ENCODE measurements around the gene GRK4.
"Not testable (repeated sequence)": the region's sequence is repeated elsewhere in the genome, so short reads cannot be mapped to it uniquely, and the experiment has no call there.

Gene GRK4

DNA sequence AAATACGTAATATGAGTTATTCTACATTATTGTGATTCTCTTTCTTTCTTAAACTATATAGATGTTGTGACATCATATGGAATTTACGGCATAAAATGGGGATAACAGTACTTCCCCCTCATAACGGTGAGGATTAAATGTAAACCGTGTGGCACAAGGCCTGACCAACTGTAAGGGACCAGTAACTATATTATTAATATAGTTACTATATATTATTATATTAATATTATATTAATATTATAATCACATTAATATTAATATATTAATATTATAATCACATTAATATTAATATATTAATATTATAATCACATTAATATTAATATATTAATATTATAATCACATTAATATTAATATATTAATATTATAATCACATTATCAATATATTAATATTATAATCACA, 2.9 kb upstream of the GRK4 start:
- DNase-seq (ENCODE audit: low read depth) = not testable (repeated sequence)

DNA sequence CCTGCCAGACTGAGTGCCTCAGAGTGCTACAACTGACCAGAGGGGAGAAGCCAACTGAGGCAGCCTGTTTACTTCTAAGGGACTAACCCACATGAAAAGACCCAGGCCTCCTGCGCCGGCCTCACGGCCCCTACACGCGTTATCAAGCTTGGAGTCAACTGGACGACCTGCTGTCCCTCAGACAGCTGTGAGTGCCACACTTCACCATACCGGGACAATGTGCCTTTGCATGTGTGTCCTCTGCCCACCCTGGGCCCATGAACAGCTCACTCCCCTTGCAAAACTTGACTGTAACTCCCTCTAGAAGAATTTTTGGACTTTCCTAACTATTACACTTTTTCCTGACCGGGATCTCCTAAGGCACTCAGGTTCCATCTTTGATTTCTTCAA, 2.0 kb upstream of the GRK4 start:
- peak; percentile 38 for DNase-seq (ENCODE audit: low read depth)

DNA sequence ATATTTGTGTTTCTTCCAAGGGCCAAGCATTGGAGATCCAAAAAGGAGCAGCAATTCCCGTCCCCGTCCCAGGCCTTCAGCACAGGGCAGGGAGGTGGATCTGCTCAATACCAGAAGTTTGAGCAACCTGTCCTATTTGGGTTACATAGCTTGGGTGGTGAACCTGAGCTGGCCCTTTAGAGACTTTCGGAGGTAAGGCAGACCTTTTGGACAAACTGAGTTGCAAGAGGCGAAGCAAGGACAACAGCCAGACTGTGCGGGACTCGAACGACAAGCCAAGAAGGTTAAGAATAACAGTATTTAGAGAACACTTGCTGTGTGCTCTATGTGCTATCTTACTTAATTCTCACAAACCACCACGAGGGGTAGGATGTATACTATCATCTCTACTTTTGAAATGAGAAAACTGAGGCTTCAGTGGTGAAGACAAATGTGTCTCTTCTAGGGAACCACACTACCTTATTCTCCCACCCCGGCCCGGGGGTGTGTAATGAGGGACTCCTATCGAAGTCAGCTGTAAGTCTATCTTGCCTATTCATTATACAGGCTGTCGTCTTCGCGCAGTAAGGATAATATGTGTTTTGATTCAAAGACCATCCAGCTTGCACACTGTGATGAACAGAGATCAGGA, 1.4 kb upstream of the GRK4 start:
- no peak for DNase-seq (ENCODE audit: low read depth)

DNA sequence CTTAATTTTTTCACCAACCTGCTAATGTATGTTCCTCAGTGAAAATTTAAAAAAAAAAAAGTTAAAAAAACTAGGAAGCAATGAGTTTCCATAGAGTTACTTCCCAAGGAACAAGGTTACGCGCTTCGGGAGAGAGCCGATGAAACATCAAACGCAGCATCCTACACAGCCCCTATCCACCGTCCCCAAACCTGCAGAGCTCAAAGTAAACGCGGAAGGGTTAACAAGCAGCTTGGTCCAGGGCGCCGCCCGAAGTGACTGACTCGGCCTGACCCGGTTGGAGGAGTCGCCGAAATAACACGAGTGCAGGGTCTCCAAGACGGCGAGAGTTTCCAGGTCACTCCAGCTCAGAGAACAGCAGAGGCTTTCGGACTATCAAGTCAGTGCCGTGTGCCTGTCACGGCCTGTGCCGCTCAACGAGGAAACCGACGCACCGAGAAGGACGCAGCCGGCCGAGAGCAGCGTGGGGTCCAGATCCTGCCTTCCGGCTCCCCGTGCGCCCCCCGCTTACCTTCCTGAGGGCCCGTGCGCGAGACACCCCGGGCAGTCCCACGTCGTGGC, 677 bp upstream of the GRK4 start:
- DNase-seq (ENCODE audit: low read depth) = peak; percentile 45

DNA sequence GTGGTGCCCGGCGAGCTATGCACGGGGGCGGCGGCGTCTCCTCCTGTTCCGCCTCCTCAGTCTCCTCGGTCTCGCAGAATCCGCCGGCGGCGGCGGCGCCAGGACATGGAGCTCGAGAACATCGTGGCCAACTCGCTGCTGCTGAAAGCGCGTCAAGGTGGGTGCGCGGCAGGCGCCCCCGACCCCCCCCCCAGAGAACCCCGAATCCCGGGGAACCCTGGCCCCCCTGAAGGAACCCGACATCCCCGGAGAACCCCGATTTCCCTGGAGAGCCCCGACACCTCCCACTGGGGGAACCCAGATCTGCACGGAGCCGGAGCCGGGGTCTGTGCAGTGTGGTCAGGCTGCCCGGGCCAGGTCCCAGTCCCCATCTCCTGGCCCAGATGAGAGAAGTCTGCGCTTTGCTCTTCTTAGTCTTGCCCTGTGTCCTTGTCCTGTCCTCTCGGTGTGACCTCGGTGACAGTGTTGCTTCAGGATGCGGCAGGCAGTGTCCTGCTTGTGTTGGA, 648 bp downstream of the GRK4 start:
- no peak for DNase-seq (ENCODE audit: low read depth)

DNA sequence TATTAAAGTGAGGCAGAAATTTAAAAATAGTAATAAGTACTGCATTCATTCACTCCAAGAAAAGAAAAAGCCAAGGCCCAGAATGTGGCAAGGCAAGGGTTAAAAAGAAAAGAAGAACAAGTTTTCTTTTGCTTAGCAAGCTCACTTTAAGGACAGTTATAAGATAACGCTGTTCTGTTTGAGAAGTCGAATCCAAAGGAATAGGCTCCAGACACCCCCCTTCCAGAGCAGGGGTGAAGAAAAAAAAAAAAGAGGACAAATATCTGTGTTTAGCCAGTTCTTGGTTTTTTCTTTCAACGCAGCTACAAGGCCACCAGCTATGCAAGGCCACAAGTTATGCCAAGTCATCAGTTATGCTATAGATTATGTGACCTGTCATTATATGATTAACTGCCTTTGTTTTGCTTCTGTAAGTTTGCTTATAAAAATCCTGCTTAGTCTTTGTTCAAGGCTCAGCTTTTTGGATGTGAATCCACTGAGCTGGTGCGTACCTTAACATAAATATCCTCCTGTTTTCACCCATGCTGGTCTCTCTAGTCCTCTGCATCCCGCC, 1.4 kb downstream of the GRK4 start:
- DNase-seq (ENCODE audit: low read depth) = no peak

DNA sequence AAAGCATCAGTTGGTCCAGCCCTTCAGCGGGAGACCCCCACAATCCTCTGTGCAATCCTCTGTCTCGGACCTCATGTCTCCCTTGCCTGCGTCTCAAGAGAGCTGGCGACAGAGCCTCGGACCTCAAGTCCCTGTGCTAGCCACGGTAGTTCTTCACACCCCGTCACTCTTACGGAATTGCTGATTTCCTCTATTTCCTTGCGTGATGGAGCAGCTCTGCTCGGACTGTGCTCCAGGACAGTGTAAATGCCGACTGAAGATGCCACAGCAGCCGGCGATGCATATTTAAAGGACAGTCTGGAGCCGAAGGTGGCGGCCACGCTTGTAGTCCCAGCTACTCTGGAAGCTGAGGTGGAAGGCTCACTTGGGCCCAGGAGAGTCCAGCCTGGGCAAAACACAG, 1.9 kb downstream of the GRK4 start:
- DNase-seq (ENCODE audit: low read depth) = no peak

DNA sequence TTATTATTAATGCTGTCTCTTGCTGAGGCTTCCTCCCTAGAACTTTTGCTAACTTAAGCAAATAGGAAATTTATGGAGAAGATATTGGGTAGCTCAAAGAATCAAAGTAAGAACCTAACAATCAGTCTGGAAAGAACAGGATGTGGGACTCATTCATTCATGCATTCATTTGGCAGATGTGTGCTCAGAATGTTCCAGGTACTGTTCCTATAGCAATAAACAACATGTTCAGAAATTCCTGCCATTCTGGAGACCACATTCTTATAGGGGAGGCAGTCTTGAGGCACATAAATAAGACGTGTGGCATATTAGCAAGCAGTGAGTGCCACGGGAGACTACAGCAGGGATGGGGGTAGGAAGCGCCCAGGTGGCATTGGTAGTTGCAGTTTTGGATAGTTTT, 5.0 kb downstream of the GRK4 start:
- DNase-seq (ENCODE audit: low read depth) = no peak

DNA sequence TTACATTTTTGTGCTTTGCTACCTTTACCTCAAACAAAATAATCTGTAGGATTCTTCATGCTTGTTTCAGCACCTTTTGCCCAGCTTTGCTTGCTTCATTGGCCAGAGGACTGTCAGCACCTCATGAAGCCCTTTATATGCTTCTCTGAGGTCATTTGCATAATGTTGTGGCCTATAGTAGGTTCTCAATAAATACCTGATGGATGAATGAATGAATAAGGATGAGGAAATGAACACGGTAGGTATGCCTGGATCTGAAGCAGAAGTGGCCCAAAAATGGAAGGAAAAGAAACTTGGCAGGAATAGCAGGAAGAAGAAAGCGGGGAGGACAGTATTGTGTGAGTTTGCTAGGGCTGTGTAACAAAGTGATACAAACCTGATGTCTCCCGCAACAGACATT, 7.9 kb downstream of the GRK4 start:
- DNase-seq (ENCODE audit: low read depth) = no peak

DNA sequence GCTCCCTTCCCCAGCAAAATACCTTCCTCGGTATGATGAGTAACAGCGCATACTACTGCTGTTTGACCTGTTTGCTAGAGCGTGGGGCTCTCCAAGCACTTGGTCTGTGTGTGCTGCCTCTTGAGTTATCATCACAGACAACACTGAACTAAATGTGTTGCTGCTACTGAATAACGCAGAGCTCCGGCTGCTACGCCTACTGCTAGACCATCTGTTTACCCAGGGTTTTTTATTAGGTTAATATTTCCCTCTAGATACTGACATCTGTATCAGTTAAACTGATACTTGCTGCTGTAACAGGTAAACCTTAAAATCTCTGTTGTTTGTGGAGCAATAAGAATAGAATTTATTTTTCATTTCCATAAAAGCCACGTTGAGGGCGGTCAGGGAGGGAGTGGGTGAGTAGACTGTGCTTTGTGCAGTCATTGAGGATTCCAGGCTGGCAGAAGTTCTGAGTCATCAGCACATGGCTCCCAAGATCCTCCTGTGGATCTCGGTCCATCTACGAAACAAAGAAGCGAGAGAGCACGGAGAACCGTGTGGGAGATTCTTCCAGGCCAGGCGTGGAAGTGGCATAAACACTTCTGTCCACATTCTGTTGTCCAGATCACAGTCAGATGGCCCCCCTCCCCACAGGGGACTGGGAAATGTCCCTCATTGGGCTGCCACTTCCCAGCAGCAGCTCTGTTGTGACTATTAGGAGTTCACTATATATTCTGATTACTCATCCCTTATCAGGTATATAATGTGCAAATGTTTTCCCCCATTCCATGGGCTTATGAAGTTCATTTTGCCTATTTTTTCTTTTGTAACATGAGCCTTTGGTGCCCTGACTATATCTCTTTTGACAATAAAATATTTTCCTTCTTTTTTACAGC, 14.1 kb downstream of the GRK4 start:
- no peak for DNase-seq (ENCODE audit: low read depth)

DNA sequence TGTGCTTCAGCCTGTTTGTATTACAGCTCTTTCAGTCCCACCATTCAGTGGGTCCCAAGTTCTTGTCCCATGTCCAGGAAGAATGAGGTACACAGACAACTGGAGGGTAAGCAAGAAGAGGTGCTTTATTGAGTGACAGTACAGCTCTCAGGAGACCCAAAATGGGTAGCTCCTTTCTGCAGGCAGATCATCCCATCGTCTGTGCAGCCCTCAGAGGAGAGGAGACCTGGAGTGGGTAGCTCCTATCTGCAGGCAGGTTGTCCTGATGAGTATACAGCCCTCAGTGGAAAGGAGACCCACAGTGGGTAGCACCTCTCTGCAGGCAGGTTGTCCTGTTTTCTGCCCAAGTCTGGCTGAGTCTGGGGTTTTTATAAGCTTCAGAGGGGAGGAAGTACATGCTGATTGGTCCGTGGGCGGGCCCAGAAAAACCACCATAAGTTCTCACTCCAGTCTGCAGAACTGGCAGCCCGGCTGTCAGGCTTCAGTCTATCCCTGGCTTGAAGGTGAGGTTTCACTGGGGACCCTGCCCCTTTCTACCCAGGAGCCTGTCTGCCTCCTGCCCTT, 18.0 kb downstream of the GRK4 start:
- DNase-seq (ENCODE audit: low read depth) = no peak

DNA sequence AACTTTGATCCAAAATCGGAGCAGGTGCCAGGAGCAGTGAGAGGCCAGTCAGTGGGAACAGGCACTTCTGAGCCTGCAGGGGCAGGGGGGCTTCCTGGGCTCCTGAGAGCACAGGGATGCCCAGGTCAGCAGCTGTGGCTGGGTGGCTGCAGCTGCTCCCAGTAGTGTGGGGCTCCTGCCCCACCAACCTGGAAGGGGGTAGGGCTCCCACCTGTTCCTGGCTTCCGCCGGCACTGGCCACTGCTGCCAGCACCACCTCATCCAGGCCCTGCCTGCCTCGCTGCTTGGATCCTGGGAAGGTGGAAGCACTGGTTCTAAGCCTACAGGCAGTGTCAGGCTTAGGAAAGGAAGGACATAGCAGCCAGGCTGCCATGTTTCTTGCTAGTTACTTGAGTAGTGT, 18.6 kb downstream of the GRK4 start:
- DNase-seq (ENCODE audit: low read depth) = no peak

DNA sequence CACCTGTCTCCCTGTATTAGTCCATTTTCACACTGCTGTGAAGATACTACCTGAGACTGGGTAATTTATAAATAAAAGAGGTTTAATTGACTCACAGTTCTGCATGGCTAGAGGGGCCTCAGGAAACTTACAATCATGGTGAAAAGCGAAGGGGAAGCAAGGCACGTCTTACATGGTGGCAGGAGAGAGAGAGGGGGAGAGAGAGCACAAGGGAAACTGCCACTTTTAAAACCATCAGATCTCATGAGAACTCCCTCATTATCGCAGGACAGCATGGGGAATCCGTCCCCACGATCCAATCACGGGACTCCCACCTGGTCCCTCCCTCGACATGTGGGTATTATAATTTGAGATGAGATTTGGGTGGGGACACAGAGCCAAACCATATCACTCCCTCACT, 20.3 kb downstream of the GRK4 start:
- not testable (repeated sequence) for DNase-seq (ENCODE audit: low read depth)

DNA sequence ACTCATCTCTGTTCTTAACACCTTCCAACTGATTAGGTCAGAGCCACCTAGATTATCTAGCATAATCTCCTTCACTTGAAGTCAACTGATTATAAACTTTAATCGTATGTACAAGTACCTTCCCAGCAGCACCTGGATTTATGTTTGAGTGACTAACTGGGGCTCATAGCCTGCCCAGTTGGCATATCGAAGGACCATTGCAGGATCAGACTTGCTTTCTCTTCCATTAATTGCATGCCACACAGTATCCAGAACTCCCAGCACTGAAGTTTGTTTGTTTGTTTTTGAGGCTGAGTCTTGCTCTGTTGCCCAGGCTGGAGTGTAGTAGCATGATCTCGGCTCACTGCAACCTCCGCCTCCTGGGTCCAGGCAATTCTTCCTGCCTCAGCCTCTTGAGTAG, 27.9 kb downstream of the GRK4 start:
- DNase-seq (ENCODE audit: low read depth) = no peak

DNA sequence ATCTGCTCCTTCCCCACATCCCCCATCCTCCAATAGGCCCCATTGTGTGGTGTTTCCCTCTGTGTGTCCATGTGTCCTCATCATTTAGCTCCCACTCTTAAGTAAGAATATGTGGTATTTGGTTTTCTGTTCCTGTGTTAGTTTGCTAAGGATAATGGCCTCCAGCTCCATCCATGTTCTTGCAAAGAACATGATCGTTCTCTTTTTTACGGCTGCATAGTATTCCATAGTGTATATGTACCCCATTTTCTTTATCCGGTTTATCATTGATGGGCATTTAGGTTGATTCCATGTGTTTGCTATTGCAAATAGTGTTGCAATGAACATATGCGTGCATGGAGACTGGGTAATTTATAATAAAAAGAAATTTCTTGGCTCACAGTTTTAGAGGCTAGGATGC, 31.5 kb downstream of the GRK4 start:
- no peak for DNase-seq (ENCODE audit: low read depth)

DNA sequence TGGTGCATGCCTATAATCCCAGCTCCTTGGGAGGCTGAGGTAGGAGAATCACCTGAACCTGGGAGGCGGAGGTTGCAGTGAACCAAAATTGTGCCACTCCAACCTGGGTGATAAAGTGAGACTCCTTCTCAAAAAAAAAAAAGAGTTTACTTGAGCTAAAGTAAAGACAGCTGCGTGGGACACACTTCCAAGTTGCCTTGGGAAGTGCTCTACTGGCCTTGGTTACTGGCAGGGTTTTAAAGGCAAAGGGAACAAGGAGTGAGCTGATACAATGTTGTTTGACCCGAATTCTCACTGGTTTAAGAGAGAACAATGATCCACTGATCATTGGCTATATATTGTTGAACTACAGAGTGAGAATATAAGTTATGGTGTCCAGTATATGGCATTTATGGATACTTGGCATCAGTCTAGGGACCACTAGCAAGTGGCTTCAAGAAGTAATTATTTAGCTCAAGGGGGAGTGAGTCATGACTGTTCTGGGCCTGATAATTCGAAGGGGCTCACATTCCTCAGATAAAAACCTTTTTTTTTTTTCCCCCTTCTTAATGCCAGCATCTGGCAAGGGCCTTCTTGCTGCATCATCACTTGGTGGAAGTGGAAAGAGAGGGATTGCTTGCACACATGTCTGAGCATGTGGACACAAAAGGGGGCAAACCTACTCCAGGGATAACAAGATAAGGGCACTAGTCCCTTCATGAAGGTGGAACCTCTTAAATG, 32.3 kb downstream of the GRK4 start:
- no peak for DNase-seq (ENCODE audit: low read depth)

DNA sequence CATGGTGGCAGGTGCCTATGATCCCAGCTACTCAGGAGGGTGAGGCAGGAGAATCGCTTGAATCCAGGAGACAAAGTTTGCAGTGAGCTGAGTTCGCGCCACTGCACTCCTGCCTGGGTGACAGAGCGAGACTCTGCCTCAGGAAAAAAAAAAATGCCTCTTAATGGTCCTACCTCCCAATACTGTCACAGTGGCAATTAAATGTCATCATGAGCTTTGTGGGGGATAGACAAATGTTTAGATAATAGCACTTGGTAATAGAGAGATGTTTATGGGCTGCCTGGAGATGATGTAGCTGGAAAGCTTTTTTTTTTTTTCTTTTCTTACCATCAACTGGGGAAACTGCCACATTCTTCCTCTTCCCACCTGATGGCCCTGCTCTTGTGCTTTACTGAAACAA, 33.0 kb downstream of the GRK4 start:
- no peak for DNase-seq (ENCODE audit: low read depth)

DNA sequence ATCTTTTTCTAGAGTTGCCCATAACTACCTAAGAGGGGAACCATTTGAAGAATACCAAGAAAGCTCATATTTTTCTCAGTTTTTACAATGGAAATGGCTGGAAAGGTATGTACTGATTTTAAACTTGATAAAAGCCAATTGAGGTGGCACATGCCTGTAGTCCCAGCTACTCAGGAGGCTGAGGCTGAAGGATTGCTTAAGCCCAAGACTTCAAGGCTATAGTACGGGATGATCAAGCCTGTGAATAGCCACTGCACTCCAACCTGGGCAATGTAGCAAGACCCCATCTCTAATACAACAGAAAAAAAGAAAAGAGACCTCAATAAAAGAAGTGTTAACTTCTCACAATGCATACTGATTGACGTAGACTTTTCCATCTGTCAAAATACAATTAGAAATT, 44.4 kb downstream of the GRK4 start:
- DNase-seq (ENCODE audit: low read depth) = no peak

DNA sequence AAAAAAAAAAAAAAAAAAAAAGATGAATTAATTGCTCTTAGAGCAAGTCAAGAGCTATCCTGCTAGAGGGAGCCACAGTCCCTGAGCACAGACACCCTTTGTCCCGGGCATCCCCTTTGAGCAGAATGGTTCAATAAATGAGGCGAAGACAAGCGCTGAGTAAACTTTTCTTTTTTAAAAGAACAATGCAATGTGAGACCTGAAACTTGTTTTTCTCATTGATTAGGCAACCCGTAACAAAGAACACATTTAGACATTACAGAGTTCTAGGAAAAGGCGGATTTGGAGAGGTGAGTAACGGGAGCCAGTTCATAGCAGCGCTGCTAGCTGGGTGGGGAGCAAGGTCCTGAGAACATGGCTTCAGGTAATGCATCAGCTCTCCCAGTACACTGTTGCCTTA, 46.1 kb downstream of the GRK4 start:
- DNase-seq (ENCODE audit: low read depth) = no peak

DNA sequence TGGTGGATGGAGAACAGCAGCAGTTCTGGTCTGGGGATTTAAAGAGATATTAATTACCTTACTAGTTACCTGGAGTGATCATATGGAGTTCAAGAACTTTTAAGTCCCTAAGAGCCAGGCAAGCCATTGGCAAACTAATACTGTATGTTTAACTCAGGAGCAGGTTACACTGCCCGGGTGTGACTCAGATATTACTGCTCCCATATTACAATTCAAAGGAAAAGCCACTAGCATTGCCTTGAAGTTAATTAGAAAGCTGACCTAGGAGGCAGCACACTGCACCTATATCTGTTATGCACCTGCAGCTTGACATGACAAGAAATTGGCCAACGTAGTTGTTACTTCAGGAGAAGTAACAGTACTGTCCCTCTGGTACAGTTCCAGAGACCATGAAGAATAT, 47.2 kb downstream of the GRK4 start:
- DNase-seq (ENCODE audit: low read depth) = no peak

DNA sequence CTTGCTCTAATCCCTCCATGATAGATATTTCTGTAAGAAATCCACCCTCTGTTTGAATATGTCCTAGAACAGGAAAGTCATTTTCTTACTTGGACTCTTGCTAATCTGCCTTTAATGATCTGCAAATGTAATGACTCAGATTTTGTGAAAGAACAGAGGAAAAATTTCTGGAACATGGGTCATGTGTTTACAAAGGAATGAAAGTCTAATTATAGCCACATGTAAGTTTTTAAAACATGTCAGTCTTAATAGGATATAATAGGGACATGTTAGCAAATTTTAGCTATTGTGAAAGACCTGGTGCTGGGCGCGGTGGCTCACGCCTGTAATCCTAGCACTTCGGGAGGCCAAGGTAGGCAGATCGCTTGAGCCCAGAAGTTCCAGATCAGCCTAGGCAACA, 47.6 kb downstream of the GRK4 start:
- DNase-seq (ENCODE audit: low read depth) = no peak
